HUES6 (cell line): ENCODE results near the gene RBBP4.

Source experiments
- H3K27ac ChIP-seq: 2 replicates; pipeline ENCODE4 v1.7.0; 2013; ENCODE audit warnings: low read depth, mild to moderate bottlenecking, low read length, inconsistent platforms
- H3K27me3 ChIP-seq: 2 replicates; pipeline ENCODE4 v1.6.1; 2013; ENCODE audit warnings: low read length; ENCODE audit not compliant: control insufficient read depth, insufficient read depth
- H3K36me3 ChIP-seq: 2 replicates; pipeline ENCODE4 v1.6.1; 2013; ENCODE audit warnings: low read length; ENCODE audit not compliant: control insufficient read depth, insufficient read depth
- H3K4me1 ChIP-seq: 2 replicates; pipeline ENCODE4 v1.6.1; 2013; ENCODE audit warnings: low read length; ENCODE audit not compliant: control insufficient read depth, insufficient read depth
- H3K4me3 ChIP-seq: 2 replicates; pipeline ENCODE4 v1.5.1; 2013; ENCODE audit warnings: low read depth, low read length
- H3K9ac ChIP-seq: one replicate; pipeline ENCODE4 v1.6.1; 2013; ENCODE audit warnings: mild to moderate bottlenecking, low read length
- H3K9me3 ChIP-seq: 2 replicates; pipeline ENCODE4 v1.6.1; 2013; ENCODE audit warnings: low read depth, low read length; ENCODE audit not compliant: control insufficient read depth, insufficient read depth

RBBP4 gene

DNA sequence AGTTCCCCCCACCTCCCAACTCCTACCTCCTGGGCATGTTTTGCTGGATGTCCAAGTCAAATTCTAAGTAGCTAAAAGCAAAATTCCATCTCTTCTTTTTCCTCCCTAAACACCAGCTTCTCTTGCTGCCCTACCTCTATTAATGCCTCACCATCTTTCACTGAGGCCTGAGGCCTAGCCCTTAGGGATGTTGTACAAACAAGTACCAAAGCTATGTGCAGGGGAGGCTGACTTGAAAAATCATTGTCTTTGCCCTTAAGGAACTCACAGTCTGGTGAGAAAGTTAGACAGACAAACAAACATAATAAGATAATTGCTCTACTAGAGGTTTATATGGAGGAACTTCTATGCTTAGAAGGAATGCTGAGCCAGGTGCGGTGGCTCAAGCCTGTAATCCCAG is 76.9 kb downstream of the RBBP4 start:
- Histone ChIP-seq H3K27me3 (no peaks in the 10 kb centered on the region), H3K9me3 (no peaks in the 10 kb centered on the region), H3K4me1 (peaks cover 22% of the 10 kb centered on the region), H3K27ac (no peak overlapping the region), H3K4me3 (no peak overlapping the region), H3K36me3 (no peaks in the 10 kb centered on the region), H3K9ac (no peak overlapping the region)

DNA sequence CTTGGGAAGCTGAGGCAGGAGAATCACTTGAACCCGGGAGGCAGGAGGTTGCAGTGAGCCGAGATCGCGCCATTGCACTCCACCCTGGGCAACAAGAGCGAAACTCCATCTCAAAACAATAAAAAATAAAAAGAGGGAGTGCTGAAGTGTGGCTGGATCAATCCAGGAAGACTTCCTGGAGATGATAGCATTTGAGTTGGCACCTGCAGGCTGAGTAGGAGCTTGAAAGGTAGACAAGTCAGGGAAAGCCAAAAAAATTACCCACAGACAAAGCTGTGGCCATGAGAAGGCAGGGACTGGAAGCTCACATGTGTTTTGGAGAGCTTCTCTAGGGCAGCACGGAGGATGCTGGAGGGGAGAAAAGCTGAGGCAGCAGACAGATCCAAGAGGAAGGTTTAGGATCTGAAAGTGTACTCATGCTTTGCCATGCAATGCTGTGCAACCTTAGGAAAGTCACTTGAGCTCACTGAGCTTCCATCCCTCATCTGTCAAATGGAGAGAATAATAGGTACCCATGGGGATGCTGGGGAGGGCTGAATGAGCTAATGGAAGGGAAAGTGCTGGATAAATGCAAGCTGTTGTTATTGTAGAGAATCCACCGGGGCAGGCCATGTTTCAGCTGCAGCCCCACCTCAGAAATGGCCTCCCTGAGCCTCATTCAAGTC is 77.5 kb downstream of the RBBP4 start:
- H3K4me1 ChIP-seq = peaks cover 25% of the 10 kb centered on the region
- H3K9me3 ChIP-seq = no peaks in the 10 kb centered on the region
- no peak overlapping the region for H3K4me3 ChIP-seq
- no peaks in the 10 kb centered on the region for H3K27me3 ChIP-seq
- no peak overlapping the region for H3K27ac ChIP-seq
- no peak overlapping the region for H3K9ac ChIP-seq
- H3K36me3 ChIP-seq = no peaks in the 10 kb centered on the region

DNA sequence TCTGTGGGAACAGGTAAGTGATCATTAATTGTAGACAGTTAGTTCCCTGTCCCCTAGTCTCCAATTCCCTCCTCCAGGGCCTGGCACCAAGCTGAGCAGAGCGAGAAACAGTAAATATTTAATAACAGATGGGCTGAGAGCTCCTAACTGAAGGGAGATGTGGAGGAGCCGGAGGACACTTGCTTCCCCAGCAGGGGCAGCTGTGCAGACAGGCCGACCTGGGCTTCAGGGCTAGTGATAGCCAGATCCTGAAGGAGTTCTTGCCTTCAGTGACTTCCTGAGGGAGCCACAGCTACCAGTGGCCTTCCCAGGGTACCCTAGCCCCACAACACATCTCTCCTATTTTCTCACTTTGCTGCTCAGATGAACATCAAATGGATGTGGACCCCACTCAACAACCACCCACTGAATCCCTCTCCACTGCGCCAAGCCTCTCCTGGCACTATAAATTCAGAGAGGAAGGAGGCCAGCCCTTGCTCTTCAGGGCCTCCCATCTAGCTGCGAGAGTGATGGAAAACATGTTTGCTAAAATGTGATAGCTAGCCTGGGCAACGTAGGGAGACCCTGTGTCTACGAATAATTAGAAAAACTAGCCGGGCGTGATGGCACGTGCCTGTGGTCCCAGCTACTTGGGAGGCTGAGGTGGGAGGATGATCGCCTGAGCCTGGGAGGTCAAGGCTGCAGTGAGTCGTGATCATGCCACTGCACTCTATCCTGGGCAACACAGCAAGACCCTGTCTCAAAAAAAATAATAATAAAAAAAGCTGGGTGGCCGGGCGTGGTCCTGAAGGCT is 78.4 kb downstream of the RBBP4 start:
- no peak overlapping the region for H3K4me3 ChIP-seq
- H3K9me3 ChIP-seq = no peaks in the 10 kb centered on the region
- H3K27ac ChIP-seq = no peak overlapping the region
- no peaks in the 10 kb centered on the region for H3K27me3 ChIP-seq
- peaks cover 31% of the 10 kb centered on the region for H3K4me1 ChIP-seq
- no peak overlapping the region for H3K9ac ChIP-seq
- H3K36me3 ChIP-seq = no peaks in the 10 kb centered on the region

DNA sequence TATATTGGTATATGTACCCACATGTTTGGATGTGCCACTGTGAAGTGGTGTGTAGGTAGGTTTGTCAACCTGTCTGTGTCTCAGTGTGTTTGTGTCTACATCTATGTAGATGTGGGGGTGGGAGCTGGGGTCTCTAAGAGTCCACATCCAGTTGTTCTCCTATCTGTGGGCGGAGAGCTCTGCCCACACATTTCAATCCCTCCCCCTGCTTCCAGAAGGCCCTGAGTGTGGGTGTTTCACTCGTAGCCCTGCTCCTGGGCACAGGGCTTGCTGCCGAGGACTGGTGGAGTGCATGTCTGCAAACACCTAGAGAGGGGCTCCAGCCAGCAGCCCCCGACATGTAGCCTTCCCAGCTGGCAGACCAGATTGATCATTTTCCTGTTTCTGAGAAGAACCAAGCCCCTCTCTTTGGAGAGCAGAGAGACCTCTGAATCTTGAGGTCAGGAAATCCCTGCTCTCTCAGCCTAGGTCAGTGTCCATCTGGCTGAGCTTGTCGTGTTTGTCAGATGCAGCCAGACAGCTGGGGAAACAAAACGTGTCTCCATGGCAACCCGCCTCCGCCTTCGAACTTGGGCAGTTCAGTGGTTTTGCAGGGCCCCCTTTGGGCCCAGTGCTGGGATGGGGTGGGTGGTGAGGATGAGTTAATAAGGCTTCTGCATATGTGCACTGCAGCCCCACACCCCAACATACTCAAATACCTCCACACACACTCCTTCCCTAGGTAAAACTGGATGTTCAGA is 82.7 kb downstream of the RBBP4 start:
- Histone ChIP-seq H3K9me3 (no peaks in the 10 kb centered on the region), H3K4me1 (peaks cover 36% of the 10 kb centered on the region), H3K9ac (peak overlapping the region; percentile 42), H3K4me3 (no peak overlapping the region), H3K27ac (no peak overlapping the region; the same call in 1 of the 2 replicates), H3K27me3 (no peaks in the 10 kb centered on the region), H3K36me3 (no peaks in the 10 kb centered on the region)
